Measurements from ENCODE around the gene CDHR2.

The CDHR2 gene

DNA sequence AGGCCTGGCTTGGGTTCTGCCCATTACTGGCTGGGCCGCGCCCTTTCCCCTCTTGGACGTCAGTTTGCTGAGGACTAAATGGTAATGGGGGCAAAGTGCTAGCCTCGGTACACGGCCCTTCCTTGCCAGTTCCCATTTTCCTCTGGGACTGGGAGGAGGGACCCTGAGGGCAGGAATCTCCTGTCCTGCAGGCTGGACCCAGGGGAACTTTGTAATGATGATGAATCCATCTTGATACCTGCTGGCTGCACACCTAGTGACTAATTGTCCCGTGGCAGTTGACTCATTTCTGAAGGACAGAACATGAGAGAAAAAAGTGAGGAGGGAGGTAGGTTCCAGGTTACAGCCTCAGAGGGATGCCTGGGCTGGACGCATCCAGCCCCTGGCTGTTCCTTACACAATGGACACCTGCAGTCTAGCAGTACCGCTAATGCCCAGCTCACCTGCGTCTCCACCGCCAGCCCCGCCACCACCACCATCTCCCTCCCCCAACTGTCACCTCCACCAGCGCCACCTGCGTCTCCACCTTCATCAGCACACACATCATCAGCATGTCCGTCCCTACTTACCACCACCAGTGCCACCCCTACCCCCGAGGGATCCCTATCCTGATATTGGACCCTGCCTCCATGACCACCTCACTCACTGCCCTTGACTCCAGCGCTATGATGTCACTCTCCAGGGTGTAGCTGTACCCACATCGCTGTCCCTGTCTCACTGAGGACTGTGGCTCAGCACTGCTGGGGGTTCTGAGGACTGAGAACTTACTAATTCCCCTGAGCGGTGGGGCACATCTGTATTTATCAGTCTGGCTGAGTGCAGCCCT lies 4.3 kb downstream of the CDHR2 start:
- no peak overlapping the region for H3K4me3 ChIP-seq (ENCODE audit: low read depth, low read length)
- no peaks in the 10 kb centered on the region for H3K9me3 ChIP-seq (ENCODE audit: control insufficient read depth, insufficient read depth, low read length)
- H3K27me3 ChIP-seq (ENCODE audit: control insufficient read depth, insufficient read depth, low read length): no peaks in the 10 kb centered on the region
- H3K4me1 ChIP-seq (ENCODE audit: control insufficient read depth, insufficient read depth, low read length): peaks cover 6% of the 10 kb centered on the region; the same call in 1 of the 2 replicates
- H3K36me3 ChIP-seq (ENCODE audit: control insufficient read depth, insufficient read depth, low read length): no peaks in the 10 kb centered on the region
- no peak overlapping the region for H3K9ac ChIP-seq (ENCODE audit: low read depth, low read length)
- no peak overlapping the region for H3K27ac ChIP-seq (ENCODE audit: low read depth, low read length)

GRCh38 chr5:176557846-176558245 lies 8.7 kb downstream of the CDHR2 start:
- Histone ChIP-seq H3K27me3 (ENCODE audit: control insufficient read depth, insufficient read depth, low read length) (no peaks in the 10 kb centered on the region), H3K9me3 (ENCODE audit: control insufficient read depth, insufficient read depth, low read length) (no peaks in the 10 kb centered on the region), H3K4me3 (ENCODE audit: low read depth, low read length) (no peak overlapping the region), H3K9ac (ENCODE audit: low read depth, low read length) (no peak overlapping the region), H3K27ac (ENCODE audit: low read depth, low read length) (no peak overlapping the region), H3K36me3 (ENCODE audit: control insufficient read depth, insufficient read depth, low read length) (no peaks in the 10 kb centered on the region), H3K4me1 (ENCODE audit: control insufficient read depth, insufficient read depth, low read length) (peaks cover 6% of the 10 kb centered on the region; the same call in 1 of the 2 replicates)

GRCh38 chr5:176559683-176560082 lies 10.5 kb downstream of the CDHR2 start:
- no peaks in the 10 kb centered on the region for H3K4me1 ChIP-seq (ENCODE audit: control insufficient read depth, insufficient read depth, low read length)
- no peak overlapping the region for H3K4me3 ChIP-seq (ENCODE audit: low read depth, low read length)
- no peak overlapping the region for H3K27ac ChIP-seq (ENCODE audit: low read depth, low read length)
- H3K36me3 ChIP-seq (ENCODE audit: control insufficient read depth, insufficient read depth, low read length): no peaks in the 10 kb centered on the region
- no peaks in the 10 kb centered on the region for H3K27me3 ChIP-seq (ENCODE audit: control insufficient read depth, insufficient read depth, low read length)
- no peaks in the 10 kb centered on the region for H3K9me3 ChIP-seq (ENCODE audit: control insufficient read depth, insufficient read depth, low read length)
- H3K9ac ChIP-seq (ENCODE audit: low read depth, low read length): no peak overlapping the region

GRCh38 chr5:176560364-176560763 lies 11.2 kb downstream of the CDHR2 start:
- Histone ChIP-seq H3K9ac (ENCODE audit: low read depth, low read length) (no peak overlapping the region), H3K9me3 (ENCODE audit: control insufficient read depth, insufficient read depth, low read length) (no peaks in the 10 kb centered on the region), H3K27ac (ENCODE audit: low read depth, low read length) (no peak overlapping the region), H3K4me3 (ENCODE audit: low read depth, low read length) (no peak overlapping the region), H3K4me1 (ENCODE audit: control insufficient read depth, insufficient read depth, low read length) (no peaks in the 10 kb centered on the region), H3K36me3 (ENCODE audit: control insufficient read depth, insufficient read depth, low read length) (no peaks in the 10 kb centered on the region), H3K27me3 (ENCODE audit: control insufficient read depth, insufficient read depth, low read length) (no peaks in the 10 kb centered on the region)

DNA sequence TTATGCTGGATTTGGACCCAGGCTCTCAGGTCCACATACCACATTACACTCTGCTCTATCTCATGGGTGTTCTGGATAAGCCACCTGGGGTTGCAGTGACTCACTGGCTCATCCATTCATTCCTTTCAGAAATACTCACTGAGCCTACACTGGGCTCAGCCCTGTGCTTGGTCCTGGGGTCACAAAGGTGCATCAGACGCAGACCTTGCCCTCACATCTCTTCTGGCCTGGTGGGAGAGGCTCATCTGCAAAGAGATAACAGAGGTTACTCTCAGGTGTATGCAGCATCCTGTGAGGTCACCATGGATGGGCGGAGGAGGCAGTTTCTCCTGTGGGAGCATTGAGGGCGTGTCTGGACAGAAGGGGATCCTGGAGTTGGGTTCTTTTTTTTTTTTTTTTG lies 12.1 kb downstream of the CDHR2 start:
- Histone ChIP-seq H3K9ac (ENCODE audit: low read depth, low read length) (no peak overlapping the region), H3K27me3 (ENCODE audit: control insufficient read depth, insufficient read depth, low read length) (no peaks in the 10 kb centered on the region), H3K9me3 (ENCODE audit: control insufficient read depth, insufficient read depth, low read length) (no peaks in the 10 kb centered on the region), H3K36me3 (ENCODE audit: control insufficient read depth, insufficient read depth, low read length) (no peaks in the 10 kb centered on the region), H3K4me1 (ENCODE audit: control insufficient read depth, insufficient read depth, low read length) (no peaks in the 10 kb centered on the region), H3K27ac (ENCODE audit: low read depth, low read length) (no peak overlapping the region), H3K4me3 (ENCODE audit: low read depth, low read length) (no peak overlapping the region)

DNA sequence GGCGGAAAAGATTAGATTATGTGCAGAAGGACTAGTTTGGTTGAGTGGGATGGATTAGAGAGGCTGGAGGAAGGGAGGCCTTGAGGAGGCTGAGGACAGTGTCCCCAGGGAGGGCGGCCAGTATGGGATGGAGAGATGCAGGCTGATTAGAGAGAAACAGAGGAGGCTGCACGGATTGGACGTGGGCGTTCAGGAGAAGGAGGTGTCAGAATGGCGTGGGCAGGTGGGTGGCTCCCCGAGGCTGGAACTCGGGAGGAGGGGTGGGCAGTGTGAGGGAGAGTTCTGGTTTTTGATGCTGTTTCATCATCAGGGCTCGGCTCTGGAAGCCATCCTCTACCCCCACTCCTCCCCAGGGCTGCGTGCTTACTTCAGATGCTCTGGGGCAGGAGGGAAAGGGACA lies 13.0 kb downstream of the CDHR2 start:
- no peaks in the 10 kb centered on the region for H3K36me3 ChIP-seq (ENCODE audit: control insufficient read depth, insufficient read depth, low read length)
- H3K4me1 ChIP-seq (ENCODE audit: control insufficient read depth, insufficient read depth, low read length): no peaks in the 10 kb centered on the region
- H3K4me3 ChIP-seq (ENCODE audit: low read depth, low read length): no peak overlapping the region
- H3K9me3 ChIP-seq (ENCODE audit: control insufficient read depth, insufficient read depth, low read length): no peaks in the 10 kb centered on the region
- no peaks in the 10 kb centered on the region for H3K27me3 ChIP-seq (ENCODE audit: control insufficient read depth, insufficient read depth, low read length)
- no peak overlapping the region for H3K9ac ChIP-seq (ENCODE audit: low read depth, low read length)
- H3K27ac ChIP-seq (ENCODE audit: low read depth, low read length): no peak overlapping the region

- Histone ChIP-seq H3K27ac (ENCODE audit: low read depth, low read length) (no peak overlapping the region), H3K9ac (ENCODE audit: low read depth, low read length) (no peak overlapping the region), H3K4me1 (ENCODE audit: control insufficient read depth, insufficient read depth, low read length) (no peaks in the 10 kb centered on the region), H3K36me3 (ENCODE audit: control insufficient read depth, insufficient read depth, low read length) (no peaks in the 10 kb centered on the region), H3K9me3 (ENCODE audit: control insufficient read depth, insufficient read depth, low read length) (no peaks in the 10 kb centered on the region), H3K4me3 (ENCODE audit: low read depth, low read length) (no peak overlapping the region), H3K27me3 (ENCODE audit: control insufficient read depth, insufficient read depth, low read length) (no peaks in the 10 kb centered on the region)
Measured at GRCh38 chr5:176564002-176564401, 14.9 kb downstream of the CDHR2 start.

GRCh38 chr5:176565760-176566288 lies 16.7 kb downstream of the CDHR2 start:
- no peak overlapping the region for H3K9ac ChIP-seq (ENCODE audit: low read depth, low read length)
- peak overlapping the region; percentile 22 for H3K27ac ChIP-seq (ENCODE audit: low read depth, low read length)
- no peak overlapping the region for H3K4me3 ChIP-seq (ENCODE audit: low read depth, low read length)
- H3K9me3 ChIP-seq (ENCODE audit: control insufficient read depth, insufficient read depth, low read length): no peaks in the 10 kb centered on the region
- no peaks in the 10 kb centered on the region for H3K27me3 ChIP-seq (ENCODE audit: control insufficient read depth, insufficient read depth, low read length)
- H3K36me3 ChIP-seq (ENCODE audit: control insufficient read depth, insufficient read depth, low read length): no peaks in the 10 kb centered on the region
- H3K4me1 ChIP-seq (ENCODE audit: control insufficient read depth, insufficient read depth, low read length): no peaks in the 10 kb centered on the region

DNA sequence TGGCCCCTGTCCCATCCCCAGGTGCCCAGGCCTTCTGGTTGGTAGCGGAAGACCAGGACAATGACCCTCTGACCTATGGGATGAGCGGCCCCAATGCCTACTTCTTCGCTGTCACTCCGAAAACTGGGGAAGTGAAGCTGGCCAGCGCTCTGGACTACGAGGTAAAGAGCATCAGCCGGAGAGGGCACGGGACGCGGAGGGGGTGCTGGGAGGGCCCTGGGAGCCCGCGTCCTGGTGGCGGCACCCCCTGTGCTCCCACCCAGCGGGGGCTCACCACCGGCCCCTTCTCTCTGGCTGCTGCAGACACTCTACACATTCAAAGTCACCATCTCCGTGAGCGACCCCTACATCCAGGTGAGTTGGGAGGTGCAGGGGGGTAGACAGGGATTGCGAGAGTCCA lies 19.5 kb downstream of the CDHR2 start:
- Histone ChIP-seq H3K27ac (ENCODE audit: low read depth, low read length) (no peak overlapping the region), H3K9me3 (ENCODE audit: control insufficient read depth, insufficient read depth, low read length) (no peaks in the 10 kb centered on the region), H3K27me3 (ENCODE audit: control insufficient read depth, insufficient read depth, low read length) (no peaks in the 10 kb centered on the region), H3K4me3 (ENCODE audit: low read depth, low read length) (no peak overlapping the region), H3K9ac (ENCODE audit: low read depth, low read length) (no peak overlapping the region), H3K36me3 (ENCODE audit: control insufficient read depth, insufficient read depth, low read length) (no peaks in the 10 kb centered on the region), H3K4me1 (ENCODE audit: control insufficient read depth, insufficient read depth, low read length) (no peaks in the 10 kb centered on the region)

GRCh38 chr5:176570044-176570443 lies 20.9 kb downstream of the CDHR2 start:
- Histone ChIP-seq H3K27ac (ENCODE audit: low read depth, low read length) (no peak overlapping the region), H3K9me3 (ENCODE audit: control insufficient read depth, insufficient read depth, low read length) (no peaks in the 10 kb centered on the region), H3K36me3 (ENCODE audit: control insufficient read depth, insufficient read depth, low read length) (no peaks in the 10 kb centered on the region), H3K27me3 (ENCODE audit: control insufficient read depth, insufficient read depth, low read length) (no peaks in the 10 kb centered on the region), H3K4me3 (ENCODE audit: low read depth, low read length) (no peak overlapping the region), H3K4me1 (ENCODE audit: control insufficient read depth, insufficient read depth, low read length) (no peaks in the 10 kb centered on the region), H3K9ac (ENCODE audit: low read depth, low read length) (no peak overlapping the region)

DNA sequence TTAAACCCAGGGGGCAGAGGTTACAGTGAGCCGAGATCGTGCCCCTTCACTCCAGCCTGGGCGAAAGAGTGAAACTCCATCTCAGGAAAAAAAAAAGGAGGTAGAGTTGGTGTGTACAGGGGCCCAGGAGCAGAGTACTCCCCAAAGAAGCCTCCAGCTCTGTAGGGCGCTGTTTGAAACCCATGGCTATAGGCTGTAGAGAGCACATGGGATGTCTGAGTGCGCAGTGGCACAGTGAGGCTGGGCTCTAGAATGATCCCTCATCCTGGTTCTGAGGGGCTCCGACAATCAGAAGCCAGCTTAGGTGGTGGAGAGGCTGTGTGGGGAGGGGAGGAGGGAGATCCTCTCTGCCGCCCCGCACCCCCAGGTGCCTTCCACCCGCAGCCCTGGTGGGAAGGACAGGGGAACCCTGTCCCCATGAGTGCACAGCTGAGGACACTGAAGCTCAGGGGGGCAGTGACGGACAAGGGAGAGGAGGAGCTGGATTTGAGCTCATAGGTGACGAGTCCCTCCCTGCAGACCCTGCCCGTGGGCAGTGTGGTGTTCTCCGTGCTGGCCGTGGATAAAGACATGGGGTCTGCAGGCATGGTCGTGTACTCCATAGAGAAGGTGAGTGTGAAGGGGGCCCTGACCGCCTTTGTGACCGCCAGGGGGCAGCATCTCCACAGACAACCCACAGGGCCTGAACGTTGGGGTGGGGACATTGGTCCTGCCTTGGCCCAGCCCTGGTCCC lies 24.6 kb downstream of the CDHR2 start:
- no peak overlapping the region for H3K9ac ChIP-seq (ENCODE audit: low read depth, low read length)
- no peaks in the 10 kb centered on the region for H3K36me3 ChIP-seq (ENCODE audit: control insufficient read depth, insufficient read depth, low read length)
- H3K4me3 ChIP-seq (ENCODE audit: low read depth, low read length): no peak overlapping the region
- H3K4me1 ChIP-seq (ENCODE audit: control insufficient read depth, insufficient read depth, low read length): no peaks in the 10 kb centered on the region
- H3K27ac ChIP-seq (ENCODE audit: low read depth, low read length): no peak overlapping the region
- no peaks in the 10 kb centered on the region for H3K27me3 ChIP-seq (ENCODE audit: control insufficient read depth, insufficient read depth, low read length)
- no peaks in the 10 kb centered on the region for H3K9me3 ChIP-seq (ENCODE audit: control insufficient read depth, insufficient read depth, low read length)

Data from HUES48 (cell line).